ENCODE results near the gene HOXA2.
A peak's percentile ranks its signal among the peaks of the same experiment; 100 is the strongest.

The HOXA2 gene

DNA sequence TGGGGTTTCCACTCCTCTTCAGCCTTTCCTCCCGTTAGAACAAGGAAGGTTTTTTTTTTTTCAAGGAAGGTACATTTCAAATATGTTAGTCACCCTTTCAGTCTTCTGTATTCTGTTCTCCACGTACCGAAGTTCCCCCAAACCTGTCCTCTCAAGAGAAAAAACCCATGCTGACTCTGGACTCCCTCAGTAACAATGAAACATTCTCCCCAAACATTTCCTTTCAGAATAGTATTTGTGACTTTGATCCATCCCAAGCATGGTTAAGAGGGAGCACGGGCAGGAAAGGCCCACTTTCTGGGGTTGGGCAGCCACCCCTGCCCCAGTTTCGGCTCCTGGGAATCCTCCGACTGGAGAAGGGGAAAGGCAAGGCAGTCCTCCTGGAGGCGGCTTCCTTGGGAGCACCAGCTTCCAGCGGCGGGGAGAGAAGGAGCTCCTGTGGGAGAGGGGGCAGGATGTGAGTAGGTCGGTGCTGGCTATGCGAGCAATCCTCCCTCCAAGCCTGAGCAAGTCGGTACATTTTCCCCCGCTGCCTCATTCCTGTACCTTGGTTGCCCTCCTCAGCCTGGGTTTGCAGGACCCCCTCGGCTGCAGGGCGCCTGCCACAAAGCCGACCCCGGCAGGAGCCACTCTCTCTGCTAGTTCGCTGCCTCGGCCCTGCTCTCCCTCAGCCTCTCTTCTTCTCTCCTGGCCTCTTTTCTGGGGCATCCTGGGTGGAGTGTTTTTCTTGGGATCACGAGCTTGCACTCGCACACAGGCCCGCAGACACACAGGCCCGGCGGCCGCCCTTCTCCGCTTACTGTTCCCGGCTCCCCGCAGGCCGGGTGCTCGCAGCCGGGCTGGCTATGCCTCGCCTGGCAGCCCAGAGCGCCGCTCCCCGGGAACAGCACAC is 4.6 kb downstream of the HOXA2 start:
- DNase-seq: no peak

DNA sequence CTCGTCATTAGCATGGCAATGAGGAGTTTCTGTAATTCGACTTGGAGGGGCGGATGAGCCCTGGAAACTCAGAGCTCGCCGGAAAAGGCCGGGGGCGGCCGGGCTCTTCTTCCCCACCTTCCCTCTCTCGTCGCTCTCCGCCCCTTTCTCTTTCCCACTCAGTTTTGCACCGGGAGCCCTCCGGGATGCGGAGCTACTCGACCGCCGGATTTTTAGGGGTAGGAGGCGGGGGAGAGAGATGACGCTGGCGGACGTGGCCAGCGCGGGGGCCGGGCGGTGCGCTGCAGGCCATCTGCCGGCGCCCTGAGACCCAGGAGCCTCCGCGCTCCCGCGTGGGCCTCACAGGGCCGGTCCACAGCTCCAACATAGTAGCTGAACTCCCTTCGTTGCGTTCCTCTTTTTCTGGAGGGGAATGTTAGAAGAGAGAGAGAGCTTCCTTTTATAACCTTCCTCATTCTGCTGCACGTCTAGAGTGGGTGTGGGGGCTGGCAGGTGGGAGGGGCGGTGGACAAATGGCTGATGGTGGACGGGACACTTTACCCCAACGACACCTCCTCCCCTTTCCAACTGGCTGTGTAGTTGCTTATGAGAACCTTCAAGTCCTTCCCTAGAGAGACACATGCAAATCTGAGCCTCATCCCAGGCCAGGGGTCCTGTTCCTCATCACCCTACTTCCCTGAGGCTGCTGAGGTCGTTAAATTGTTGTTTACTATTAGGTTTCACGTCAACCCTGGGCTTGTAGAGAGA is 5.5 kb downstream of the HOXA2 start:
- DNase-seq: no peak

DNA sequence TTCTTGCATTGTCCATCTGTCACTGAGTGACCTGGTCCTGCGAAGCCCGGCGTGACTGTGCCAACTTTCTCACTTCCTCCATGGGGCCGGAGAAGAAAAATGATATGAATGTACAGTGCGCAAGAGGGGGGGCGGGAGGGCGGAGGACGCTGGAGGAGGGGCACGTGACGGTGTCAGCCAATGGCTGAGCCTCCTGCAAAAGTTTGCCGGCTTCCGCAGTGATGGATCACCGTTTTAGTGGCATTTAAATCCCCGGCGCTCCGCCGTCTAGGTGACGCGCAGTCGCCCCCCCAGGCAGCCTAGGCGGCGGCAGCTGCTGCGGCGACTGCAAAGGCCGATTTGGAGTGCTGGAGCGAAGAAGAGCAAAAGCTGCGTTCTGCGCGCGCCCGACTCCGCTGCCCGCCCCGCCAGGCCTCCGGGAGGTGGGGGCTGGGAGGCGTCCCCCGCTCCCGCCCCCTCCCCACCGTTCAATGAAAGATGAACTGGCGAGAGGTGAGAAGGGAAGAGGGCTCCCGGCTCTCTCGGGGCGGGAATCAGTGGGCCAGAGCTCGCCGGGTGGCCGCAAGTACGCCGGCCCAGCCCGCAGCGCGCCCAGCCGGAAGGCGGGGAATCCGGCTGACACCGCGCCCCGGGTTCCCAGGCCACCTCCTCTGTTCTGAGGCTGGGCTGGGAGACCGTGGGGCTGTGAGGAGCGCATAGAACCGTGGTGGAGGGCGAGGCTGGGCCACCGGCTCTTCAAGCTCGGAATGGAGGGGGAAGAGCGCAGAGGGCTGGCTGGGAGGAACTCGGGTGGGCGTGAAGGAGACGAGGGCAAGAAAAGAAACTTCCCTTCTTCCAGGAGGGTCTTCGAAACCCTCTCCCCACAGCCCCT is 6.4 kb downstream of the HOXA2 start, which contains the start of gene HOXA1:
HOXA1 (minus strand) TSS at position 104 of the 871 bp plus-strand sequence; CDS start at position 16, 88 bp downstream.
- DNase-seq: peak; percentile 81

GRCh38 chr7:27095050-27095896 is 7.2 kb downstream of the HOXA2 start:
- no peak for DNase-seq

DNA sequence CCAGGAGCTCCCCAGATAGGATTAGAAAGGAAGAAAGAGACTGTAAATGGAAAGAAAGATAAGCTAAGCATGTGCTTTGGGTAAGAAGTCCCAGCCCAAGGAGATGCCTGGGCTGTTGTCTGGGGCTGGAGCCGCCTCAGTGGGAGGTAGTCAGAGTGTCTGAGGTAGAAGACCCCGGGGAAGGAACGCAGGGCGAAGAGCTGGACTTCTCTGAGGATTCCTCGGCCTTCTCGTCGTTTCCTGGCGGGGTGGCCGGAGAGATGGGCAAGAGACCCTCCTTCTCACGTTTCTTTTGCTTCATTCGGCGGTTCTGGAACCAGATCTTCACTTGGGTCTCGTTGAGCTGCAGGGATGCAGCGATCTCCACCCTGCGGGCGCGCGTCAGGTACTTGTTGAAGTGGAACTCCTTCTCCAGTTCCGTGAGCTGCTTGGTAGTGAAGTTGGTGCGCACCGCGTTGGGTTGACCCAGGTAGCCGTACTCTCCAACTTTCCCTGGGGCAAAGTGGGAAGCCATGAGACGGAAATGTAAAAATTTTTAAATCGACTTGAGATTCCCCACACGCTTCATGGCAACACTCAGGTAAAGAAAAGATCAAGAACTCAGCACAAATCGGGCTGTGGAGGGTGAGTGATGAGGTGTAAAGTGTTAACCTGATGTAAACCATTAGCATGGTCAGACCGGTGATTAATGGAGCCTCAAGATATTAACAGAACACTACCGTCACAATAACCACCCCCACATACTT is 8.0 kb downstream of the HOXA2 start:
- DNase-seq: no peak

DNA sequence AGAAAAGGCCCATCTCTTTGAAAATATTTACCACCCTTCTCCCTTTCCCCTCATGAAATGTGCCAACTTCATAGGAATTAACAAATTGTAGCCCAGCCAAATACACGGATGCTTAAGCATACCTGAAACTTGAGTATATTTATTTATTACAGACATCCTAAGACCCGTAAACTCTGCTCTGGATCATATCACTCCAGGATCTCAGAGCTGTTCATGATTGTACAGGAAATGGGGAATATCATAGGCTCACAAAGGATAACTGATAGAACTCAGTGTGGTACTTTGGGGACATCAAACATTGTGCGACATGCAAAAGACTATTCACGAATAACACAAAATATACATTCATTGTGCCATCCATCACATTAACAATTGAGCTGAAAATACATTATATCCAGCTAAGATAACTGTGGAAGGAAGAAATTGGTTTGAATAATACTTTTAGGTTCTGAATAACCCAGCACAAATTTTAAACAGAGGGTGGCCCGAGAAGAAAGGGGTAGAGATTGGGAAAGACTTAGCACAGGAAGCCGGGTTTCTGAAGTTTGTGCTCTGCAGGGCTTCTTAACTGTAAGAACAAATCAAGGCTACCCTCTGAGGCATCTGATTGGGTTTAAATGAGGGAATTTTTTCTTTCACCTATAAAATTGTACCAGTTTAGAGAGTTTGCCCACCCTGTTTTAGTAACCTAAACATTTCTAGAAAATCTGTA is 9.1 kb downstream of the HOXA2 start:
- DNase-seq: no peak

GRCh38 chr7:27092819-27093110 is 9.7 kb downstream of the HOXA2 start:
- no peak for DNase-seq

GRCh38 chr7:27091941-27092818 is 10.3 kb downstream of the HOXA2 start:
- no peak for DNase-seq

- no peak for DNase-seq
These were observed 11.4 kb downstream of the HOXA2 start for GRCh38 chr7:27091105-27091504.

DNA sequence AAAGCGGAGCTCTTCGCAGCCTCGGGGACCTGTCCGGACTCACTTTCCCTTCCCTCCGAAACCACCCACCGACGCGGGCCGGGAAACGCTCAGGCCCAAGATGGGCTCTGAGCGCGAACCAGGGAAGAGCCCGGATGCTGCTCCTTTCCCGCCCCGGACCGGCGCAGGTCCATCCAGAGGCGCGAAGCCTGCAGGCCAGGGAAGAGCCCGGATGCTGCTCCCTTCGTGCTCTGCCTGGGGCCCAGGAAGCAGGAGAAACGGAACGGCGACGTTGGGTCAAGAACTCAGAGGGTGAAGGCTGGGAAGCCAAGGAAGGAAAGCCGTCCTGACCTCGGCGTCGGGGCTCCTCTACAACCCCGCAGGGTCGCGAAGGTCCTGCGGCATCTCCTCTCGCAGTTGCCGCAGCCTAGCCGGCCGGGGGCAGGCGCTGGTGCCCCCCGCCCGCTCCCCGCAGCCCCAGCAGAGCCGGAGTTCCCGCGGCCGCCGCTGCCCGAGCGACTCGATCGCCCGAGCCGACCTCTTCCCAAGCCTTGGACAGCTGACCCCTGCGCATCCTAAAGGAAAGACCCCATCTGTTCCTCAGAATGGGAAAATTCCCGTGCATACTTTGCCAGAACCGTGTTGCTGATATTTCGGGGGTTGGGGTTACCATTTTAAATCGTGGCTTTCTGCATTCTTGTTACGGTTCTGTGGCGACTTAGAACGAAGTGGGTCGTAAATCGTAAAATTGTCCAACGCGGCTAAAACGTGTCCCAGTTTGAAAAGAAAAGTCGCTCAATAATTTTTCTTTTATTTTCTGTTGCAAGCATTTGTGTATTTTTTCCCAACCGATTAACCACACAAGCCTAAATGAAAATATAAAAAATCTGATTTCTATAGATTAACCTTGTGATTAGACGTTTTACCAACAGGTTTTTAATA is 14.2 kb downstream of the HOXA2 start:
- DNase-seq: no peak

GRCh38 chr7:27083646-27084045 is 18.8 kb downstream of the HOXA2 start:
- no peak for DNase-seq

DNA sequence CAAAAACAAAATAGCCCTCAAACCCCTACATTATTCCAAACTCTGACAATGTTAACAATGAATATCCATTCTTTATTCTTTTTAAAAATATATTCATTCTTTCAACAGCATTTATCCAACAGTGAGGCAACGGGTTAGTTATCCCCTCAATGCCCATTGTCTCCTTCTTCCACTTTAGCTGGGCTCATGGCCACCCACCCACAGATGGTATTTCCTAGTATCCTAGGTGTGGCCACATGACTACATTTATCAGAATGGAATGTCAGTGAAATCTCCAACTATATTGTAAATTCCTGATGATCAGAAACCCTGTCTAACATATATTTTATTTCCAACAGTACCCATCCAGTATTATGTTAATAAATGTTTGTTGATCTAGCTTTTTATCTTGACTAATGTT is 20.3 kb downstream of the HOXA2 start:
- DNase-seq: no peak

- DNase-seq: no peak
These were observed 21.5 kb downstream of the HOXA2 start for GRCh38 chr7:27080844-27081436.

- no peak for DNase-seq
These were observed 23.1 kb downstream of the HOXA2 start for GRCh38 chr7:27079234-27079975.

DNA sequence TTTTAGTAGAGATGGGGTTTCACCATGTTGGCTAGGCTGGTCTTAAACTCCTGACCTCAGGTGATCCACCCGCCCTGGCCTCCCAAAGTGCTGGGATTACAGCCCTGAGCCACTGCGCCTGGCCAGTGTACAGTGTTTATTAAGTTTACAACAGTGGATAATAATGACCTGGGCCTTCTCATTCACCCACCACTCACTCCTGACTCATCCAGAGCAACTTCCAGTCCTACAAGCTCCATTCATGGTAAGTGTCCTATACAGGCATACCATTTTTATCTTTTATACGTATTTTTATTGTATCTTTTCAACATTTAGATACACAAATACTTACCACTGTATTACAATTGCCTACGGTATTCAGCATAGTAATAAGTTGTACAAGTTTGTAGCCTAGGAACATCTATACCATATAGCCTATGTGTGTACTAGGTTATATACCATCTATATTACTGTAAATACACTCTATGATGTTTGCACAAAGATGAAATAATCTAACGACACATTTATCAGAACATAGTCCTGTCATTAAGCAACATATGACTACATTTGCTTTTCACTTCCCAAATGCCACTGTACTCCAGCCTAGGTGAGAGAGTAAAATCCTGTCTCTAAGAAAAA is 23.8 kb downstream of the HOXA2 start:
- no peak for DNase-seq

DNA sequence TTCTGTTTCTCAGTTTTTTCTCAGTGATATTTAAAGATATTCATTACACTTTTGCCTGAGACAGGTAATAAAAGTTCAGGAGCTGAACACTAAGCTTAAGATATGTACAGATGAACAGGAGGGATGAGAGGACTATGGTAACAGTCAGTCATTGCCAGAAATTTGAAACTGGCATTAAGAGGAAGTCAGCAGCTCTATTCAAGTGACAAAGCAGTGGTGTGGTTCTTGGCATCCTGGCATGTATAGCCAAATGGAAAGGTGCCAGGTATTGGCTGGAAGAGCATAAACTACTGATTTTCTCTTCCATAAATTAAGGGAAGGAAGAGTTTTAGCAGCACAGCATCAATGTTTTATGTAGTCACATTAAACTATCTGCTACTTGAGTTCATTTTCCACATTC is 29.4 kb downstream of the HOXA2 start:
- no peak for DNase-seq
